ENCODE results near the gene NEMP1.
"Not testable (repeated sequence)": the region's sequence is repeated elsewhere in the genome, so short reads cannot be mapped to it uniquely, and the experiment has no call there.

NEMP1 gene

GRCh38 chr12:57029457-57029856 is 49.1 kb downstream of the NEMP1 start:
- no peak for DNase-seq (ENCODE audit: low read depth)

GRCh38 chr12:57027805-57028153 is 50.8 kb downstream of the NEMP1 start:
- DNase-seq (ENCODE audit: low read depth): no peak

- no peak for DNase-seq (ENCODE audit: low read depth)
These were observed 51.4 kb downstream of the NEMP1 start for GRCh38 chr12:57027011-57027804.

DNA sequence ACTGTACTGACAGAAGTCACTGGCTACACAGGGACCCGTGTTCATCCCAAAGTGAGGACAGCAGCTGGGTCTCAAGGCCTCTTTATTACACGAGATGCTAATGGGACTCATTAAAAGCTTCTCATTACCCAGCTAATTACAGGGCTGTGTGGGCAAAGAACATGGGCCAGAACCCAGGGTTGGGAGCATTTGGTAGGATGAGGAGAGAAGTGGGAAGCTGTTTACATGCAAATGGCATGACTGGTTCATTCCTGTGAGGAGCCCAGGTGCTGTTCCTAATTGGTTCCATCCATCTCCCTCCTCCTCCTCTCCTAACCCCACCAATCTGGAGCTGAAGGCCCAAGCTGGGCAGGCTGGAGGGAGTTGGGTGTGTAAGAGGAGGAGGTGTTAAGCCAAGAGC is 53.4 kb downstream of the NEMP1 start:
- DNase-seq (ENCODE audit: low read depth): no peak

GRCh38 chr12:57022324-57022723 is 56.3 kb downstream of the NEMP1 start:
- DNase-seq (ENCODE audit: low read depth): not testable (repeated sequence)

- DNase-seq (ENCODE audit: low read depth): no peak
These were observed 58.4 kb downstream of the NEMP1 start for GRCh38 chr12:57019983-57020719.

DNA sequence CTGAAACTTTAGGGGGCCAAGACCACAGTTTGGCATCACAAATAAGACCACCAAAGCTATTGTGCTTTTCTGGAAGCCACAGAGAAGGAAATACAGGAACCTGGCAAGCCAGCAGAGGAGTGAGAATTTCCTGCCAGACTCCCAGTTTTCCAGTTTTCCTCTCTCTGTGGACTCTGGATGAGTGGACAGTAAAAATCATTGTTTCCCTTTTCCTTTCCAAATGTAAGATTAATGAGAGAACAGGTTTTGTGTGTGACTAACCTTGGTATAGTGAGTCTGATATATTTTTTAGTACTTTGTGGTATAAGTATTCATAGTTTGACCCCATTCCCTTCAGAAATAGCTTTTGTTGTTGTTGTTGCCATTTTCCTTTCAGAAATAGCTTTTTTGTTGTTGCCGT is 59.7 kb downstream of the NEMP1 start:
- DNase-seq (ENCODE audit: low read depth): no peak

DNA sequence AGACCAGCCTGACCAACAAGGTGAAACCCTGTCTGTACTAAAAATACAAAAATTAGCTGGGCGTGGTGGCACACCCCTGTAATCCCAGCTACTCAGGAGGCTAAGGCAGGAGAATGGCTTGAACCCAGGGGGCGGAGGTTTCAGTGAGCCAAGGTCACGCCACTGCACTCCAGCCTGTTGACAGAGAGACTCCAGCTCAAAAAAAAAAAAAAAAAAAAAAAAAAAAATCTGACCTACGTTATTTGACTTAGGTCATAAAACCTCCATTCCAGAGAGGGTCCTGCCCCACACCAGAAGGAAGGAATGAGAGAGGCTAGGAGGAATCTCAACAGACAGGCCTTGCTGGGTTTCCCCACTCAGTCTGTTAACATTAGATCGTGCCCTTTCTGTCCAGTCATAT is 60.2 kb downstream of the NEMP1 start:
- DNase-seq (ENCODE audit: low read depth): not testable (repeated sequence)

DNA sequence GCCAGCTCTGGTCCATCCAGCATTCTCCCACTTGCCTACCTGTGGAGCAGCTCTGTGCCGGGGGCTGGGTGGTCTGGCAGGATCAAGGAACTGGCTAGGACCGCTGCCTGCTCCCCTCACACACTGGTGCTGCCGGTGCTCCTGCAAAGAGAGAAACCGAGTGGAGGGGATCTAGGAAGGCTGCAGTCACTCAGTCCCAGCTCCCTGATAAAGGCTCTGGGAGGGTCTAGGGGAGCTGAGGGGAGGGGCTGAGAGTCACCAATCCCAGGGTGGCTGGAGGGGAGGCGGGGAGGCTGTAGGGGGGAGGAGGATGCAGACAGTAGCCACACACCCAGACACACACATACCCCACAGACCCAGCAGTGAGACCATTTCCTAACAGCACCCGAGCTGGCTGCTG is 62.2 kb downstream of the NEMP1 start, which contains the start of gene TAC3:
TAC3 (minus strand) TSS at position 182 of the 400 bp plus-strand sequence. CDS start 732 bp downstream, outside the sequence.
- DNase-seq (ENCODE audit: low read depth): no peak

- DNase-seq (ENCODE audit: low read depth): no peak
These were observed 65.8 kb downstream of the NEMP1 start for GRCh38 chr12:57012600-57013465.

DNA sequence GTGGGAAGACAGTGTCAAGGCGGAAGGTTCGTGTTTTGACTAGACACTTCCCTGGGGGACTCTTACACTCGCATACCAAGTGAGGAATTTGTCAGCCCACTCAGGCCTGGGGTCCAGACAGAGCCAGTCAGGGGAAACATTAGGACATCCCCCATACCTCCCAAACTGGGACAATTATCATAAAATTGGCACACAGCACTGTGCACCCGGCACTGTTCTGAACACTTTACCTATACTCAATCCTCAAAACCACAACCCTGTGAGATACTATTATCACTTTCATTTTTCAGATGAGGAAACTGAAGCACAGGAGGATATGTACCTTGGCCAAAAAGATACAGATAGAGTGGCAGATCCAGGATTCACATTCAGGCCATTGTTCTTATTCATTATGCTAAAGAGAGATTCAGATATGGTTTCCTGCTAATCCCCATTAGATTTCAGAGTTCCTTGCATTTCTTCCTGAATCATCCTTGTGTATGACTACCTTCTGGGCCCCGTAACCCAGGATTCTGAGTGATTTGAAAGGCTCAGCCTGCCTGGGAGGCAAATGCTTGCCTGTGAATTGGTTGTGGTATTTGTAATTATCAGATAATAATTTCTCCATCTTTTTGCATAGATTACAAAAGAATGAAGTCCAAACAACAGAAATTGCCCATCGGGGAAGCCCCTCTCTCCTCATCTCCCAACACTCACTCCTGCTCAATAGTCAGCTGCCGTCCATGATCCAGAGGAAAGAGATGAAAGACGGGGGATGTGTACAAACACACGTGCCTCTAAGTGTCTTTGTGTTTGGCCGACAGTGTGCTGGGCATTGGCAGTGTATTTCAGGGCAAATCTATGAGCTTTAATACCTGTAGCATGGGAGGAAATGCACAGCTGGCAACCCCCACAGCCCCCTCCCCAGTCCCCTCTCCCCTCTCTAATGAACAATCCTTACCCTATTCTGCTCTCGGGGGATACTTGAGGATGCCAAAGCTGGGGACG is 66.9 kb downstream of the NEMP1 start:
- no peak for DNase-seq (ENCODE audit: low read depth)

- no peak for DNase-seq (ENCODE audit: low read depth)
These were observed 67.9 kb downstream of the NEMP1 start for GRCh38 chr12:57010627-57011247.

DNA sequence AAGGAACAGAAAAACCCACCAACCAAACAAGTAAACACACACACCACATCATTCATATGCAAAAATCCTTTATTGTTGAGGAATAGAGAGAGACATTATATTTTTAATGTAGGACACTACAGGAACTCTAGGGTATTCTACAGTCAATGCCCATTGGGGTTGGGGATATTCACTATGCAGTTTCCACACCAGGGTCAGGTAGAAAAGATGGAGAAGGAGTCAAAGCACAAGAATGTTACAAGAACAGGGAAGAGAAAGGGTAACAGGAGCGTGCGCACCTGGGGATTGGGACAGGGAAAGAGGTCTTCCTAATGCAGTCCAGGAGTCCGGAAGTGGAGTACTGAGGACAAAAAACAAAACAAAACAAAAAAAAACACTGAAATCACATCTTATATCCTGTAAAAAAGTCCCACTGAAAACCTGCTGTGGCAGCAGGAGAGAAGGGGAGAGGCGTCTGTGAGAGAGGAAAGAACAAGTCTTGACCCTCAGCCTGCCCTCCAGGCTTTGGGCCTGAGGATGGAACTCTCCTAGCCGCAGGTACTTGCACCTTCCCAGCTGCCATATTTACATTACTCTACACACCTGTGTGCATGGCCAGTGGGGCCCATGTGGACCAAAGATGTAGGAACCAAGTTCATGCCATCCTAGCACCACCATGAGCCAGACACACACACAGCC is 68.5 kb downstream of the NEMP1 start:
- no peak for DNase-seq (ENCODE audit: low read depth)

GRCh38 chr12:57008178-57008577 is 70.4 kb downstream of the NEMP1 start:
- DNase-seq (ENCODE audit: low read depth): peak; percentile 69

DNA sequence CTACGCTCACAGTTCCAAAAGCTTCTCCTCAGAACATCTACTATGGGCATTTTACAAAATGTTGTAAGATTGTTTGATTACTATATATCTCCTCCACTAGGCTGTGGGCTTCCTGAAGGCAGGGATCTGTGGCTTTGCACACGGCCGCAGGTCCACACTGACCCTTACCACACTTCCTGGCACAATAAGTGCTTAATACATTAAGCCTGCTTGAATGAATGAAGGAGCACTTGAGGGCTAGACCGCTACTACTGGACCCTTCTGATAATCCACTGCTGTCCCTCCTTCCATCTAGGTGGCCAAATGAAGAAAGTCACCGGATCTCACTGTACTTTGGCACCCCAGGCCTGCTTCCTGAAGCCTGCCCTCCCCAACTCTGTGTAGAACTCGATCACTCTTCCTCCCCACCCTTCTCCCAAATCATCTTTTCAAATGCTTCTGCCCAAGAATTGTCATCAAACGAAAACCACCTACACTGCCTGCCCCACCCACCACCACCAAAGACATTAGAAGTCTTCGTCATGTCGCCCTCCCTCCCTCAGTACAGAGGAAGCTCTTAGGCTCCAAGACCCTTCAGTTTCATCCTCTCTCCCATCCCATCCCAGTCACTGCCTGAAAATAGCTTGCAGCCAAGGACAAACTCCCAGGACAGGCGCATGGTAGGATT is 71.6 kb downstream of the NEMP1 start:
- DNase-seq (ENCODE audit: low read depth): no peak

- peak; percentile 56 for DNase-seq (ENCODE audit: low read depth)
These were observed 72.4 kb downstream of the NEMP1 start, which contains the start of gene ZBTB39 for GRCh38 chr12:57005980-57006808. Gene ZBTB39, minus strand, starts transcription at chr12:57006546. Its CDS starts 1,629 bp downstream, at chr12:57004917.

All from fibroblast of gingiva (primary cell).